HG02973 (cell line): ENCODE measurements around the gene CTIF.

Experiments
- ATAC-seq: cut with Tn5 transposase; IDR thresholded peaks from one replicate; pipeline ENCODE4 v1.9.1; 2021; ENCODE audit warnings: moderate library complexity; ENCODE audit not compliant: unreplicated experiment

Gene CTIF

GRCh38 chr18:48573632-48574283 is 34.9 kb downstream of the CTIF start:
- ATAC-seq: no peak

- ATAC-seq: no peak
These were observed 36.0 kb downstream of the CTIF start for GRCh38 chr18:48574667-48575300.

DNA sequence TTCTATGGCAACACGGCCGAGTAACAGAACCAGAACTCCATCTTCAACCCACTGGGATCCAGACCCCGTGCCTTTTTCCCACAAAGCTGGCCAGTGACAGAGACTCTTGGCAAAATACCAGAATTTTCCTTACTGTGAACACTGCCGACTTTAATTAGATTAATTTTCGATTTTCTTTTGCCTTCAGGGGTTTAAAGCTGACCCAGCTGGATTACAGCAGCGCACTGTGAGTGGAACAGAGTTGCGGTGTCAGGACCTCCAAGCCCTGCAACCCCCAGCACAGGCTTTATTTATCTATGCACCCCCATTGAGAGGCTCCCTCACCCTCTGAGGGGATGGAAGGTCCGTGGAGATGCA is 36.4 kb downstream of the CTIF start:
- no peak for ATAC-seq

- ATAC-seq: no peak
These were observed 37.0 kb downstream of the CTIF start for GRCh38 chr18:48575658-48576456.

- no peak for ATAC-seq
These were observed 37.6 kb downstream of the CTIF start for GRCh38 chr18:48576457-48576771.

- ATAC-seq: no peak
These were observed 38.8 kb downstream of the CTIF start for GRCh38 chr18:48577478-48578190.

- no peak for ATAC-seq
These were observed 39.5 kb downstream of the CTIF start for GRCh38 chr18:48578289-48578688.

GRCh38 chr18:48580066-48580465 is 41.2 kb downstream of the CTIF start:
- no peak for ATAC-seq

GRCh38 chr18:48580782-48581181 is 42.0 kb downstream of the CTIF start:
- no peak for ATAC-seq

- no peak for ATAC-seq
These were observed 42.4 kb downstream of the CTIF start for GRCh38 chr18:48581206-48581605.

GRCh38 chr18:48581941-48582340 is 43.1 kb downstream of the CTIF start:
- ATAC-seq: no peak

- ATAC-seq: no peak
These were observed 44.1 kb downstream of the CTIF start for GRCh38 chr18:48582946-48583345.

GRCh38 chr18:48583573-48583972 is 44.7 kb downstream of the CTIF start:
- ATAC-seq: no peak

DNA sequence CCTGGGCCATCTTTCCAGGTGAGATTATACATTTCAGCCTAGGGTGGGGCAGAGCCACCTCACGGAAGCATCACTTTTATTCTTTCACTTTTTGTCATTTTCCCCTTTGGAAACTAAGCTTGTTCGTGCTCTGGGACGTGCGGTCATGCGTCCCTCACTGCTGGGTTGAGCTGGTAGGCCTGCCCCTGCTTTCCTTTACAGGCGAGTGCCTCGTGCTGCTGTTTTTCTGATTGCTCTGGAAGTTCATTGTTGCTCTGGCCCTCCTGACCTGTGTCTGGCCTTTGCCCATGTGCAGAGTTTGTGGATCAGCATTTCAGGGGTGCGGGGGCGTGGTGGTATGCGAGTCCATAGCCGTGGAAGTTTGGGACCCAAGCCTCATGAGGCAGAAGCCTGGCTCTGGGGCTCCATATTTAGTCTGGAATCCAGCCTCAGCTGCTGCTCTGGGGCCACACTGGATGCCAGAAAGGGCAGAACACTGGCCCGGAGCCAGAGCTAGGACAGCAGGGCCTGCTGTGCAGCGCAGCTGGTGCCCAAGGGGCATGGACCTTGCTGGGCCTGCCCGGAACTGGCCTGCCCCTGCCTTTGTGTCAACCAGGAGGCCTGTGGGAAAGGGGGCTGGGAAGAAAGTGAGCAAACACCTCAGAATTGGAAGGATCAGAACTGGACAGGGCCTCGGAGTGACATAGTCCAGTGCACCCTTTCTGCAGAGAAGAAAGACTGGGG is 51.1 kb downstream of the CTIF start:
- no peak for ATAC-seq

DNA sequence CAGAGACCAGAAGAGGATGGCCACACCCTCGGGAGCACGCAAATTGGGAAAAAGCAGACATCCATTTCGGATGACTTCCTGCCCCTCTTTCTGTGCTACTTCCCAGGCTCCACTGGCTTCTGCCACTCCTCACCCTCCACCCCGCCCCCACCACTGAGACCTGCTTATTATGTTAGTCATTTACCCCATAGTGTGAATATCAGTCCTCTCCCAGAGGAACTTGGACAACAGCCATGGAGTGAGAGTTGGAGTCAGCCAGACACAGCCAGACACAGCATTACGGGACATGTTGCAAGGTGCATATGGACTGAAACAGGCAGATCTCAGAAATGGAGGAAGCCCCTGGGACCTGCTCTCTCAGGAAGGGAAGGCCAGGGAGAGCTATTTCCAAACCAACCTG is 51.8 kb downstream of the CTIF start:
- no peak for ATAC-seq

DNA sequence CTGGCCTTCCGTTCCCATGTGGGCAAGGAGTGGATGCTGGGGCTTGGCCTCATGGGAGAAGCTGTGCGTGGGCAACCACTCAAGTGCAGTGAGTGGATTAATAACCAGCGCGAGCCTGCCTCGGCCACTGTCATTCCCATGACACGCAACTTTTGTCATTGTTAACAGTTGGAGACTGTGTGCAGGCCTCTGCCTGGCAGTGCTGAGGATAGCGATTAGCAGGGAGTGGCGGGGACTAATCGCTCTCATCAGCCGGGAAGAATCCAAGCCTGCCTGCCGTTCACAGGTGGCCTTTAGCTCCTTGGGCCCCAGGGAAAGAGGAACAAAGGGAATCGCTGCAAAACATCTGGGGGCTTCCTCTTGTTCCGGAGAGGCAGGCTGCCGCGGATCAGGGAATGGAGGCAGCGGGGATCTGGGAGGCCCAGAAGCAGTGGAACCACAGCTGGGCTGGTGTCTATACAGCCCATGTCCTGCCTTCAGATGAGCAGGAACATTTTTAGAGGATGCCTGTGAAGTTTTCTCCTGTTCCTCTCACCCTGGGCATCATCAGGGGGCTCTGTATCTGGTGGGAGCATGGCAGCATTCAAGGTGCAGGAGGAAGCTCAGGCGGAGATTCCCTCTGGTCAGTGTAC is 53.8 kb downstream of the CTIF start:
- ATAC-seq: no peak

GRCh38 chr18:48594471-48595094 is 55.8 kb downstream of the CTIF start:
- no peak for ATAC-seq

- ATAC-seq: no peak
These were observed 56.9 kb downstream of the CTIF start for GRCh38 chr18:48595703-48596218.

DNA sequence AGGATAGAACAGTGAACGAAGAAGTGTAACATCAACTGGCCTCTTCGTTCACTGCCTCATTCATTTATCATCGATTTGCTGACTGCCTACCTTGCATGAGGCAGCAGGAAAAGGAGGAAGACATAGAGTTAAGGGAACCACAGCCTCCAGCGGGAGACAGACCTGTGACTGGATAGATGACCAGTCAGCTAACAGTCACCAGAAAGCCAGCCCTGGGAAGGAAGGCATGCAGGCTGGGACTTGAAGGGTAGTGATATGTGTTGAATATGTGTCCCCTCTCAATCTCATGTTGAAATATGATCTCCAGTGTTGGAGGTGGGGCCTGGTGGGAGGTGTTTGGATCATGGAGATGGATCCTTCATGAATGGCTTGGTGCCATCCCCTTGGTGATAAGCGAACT is 58.3 kb downstream of the CTIF start:
- no peak for ATAC-seq

GRCh38 chr18:48597671-48598070 is 58.8 kb downstream of the CTIF start:
- ATAC-seq: no peak
